Prostate gland (tissue), 2 donors: ENCODE results near the gene P4HA3.

ENCODE experiments used
- POLR2A ChIP-seq: fragments of 450-650 bp; IDR thresholded peaks from one replicate; pipeline ENCODE4 v1.6.1; 2016; ENCODE audit warnings: antibody characterized with exemption, mild to moderate bottlenecking
- POLR2AphosphoS5 ChIP-seq: sonication (generic); formaldehyde crosslinking; IDR thresholded peaks from one replicate; pipeline ENCODE4 v1.6.1; 2017; ENCODE audit warnings: antibody characterized with exemption
- TF ChIP-seq, protein P1 (sequence below), 4 experiments: fragments of 200-600 bp in 2 of 4; fragments of 450-650 bp in 2 of 4; sonication (generic) in 2 of 4; IDR thresholded peaks; 1 replicate in 3 of 4; 2 replicates in 1 of 4; pipeline ENCODE4 v1.5.1; 2016 to 2019; ENCODE audit warnings: antibody characterized with exemption in 4 of 4, mild to moderate bottlenecking in 2 of 4, moderate library complexity in 2 of 4

DNA sequence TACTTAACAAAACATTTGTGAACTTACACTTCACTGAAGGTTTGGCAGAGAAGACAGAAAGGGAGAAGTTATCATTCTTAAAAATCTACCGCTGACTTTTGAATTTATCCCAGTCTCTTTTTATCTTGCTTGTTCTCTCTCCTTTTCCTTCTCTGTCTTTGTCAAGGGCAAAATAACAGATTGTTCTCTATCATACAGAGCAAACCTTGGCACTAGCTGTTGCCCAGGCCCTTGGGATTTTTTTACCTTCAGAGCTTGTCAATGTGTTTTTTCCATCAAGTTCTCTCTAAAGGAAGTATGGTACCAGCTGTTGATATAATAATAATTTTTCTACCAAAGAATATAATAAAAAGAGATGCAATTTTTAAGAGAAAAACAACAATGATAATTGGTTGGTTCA is 73.2 kb downstream of the P4HA3 start:
- TF ChIP-seq POLR2AphosphoS5, result no peak
- TF ChIP-seq, protein P1, sequence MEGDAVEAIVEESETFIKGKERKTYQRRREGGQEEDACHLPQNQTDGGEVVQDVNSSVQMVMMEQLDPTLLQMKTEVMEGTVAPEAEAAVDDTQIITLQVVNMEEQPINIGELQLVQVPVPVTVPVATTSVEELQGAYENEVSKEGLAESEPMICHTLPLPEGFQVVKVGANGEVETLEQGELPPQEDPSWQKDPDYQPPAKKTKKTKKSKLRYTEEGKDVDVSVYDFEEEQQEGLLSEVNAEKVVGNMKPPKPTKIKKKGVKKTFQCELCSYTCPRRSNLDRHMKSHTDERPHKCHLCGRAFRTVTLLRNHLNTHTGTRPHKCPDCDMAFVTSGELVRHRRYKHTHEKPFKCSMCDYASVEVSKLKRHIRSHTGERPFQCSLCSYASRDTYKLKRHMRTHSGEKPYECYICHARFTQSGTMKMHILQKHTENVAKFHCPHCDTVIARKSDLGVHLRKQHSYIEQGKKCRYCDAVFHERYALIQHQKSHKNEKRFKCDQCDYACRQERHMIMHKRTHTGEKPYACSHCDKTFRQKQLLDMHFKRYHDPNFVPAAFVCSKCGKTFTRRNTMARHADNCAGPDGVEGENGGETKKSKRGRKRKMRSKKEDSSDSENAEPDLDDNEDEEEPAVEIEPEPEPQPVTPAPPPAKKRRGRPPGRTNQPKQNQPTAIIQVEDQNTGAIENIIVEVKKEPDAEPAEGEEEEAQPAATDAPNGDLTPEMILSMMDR (IDR thresholded peaks at IDR 0.05), result no peak
- TF ChIP-seq POLR2A, result no peak
